ENCODE data around the gene WAC. TPM values are rescaled to one million over a fixed set of nuclear protein-coding genes. Genes with fewer than 3 reads are reported as not detected.
"Not testable (repeated sequence)": the region's sequence is repeated elsewhere in the genome, so short reads cannot be mapped to it uniquely, and the experiment has no call there.

Gene WAC
- total and polyA plus RNA-seq, 10 of the 15 experiments (the other 5 are each of a cell fraction or from before 2014, with no cell fraction given), result 26.5 to 131 (median 69.4) TPM

DNA sequence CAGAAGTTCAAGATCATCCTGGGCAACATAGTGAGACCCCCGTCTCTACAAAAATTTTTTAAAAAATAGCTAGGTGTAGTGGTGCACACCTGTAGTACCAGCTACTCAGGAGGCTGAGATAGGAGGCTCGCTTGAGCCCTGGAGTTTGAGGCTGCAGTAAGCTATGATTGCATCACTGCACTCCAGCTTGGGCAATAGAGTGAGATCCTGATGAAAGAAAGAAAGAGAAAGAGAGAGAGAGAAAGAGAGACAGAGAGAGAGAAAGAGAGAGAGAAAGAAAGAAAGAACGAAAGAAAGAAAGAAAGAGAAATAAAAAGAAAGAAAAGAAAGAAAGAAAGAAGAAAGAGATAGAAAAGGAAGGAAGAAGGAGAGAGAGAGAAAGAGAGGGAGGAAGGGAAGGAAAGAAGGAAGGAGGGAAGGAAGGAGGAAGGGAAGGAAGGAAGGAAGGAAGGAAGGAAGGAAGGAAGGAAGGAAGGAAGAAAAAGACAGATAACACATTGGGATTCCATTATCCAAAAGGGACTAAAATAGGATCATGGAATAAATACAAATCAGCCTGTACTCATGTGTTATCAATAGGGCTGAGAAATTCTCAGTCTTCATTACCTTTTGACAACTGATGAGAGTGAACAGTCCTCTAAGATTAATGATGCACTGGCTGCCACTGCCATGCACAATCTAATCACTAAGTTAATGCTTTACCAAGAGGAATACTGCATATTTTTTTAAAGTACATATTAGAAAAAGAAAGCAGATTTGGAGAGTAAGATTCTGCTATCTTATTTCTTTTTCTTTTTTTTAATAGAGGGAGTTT lies 35.4 kb upstream of the WAC start:
- BruUV-seq (replicated peaks), result no TSS peak
- FAIRE-seq, result no peak
- H3K27me3 ChIP-seq (replicated peaks in 1 of 2; ENCODE audit: control insufficient read depth in 2 of 2, insufficient read depth in 2 of 2, low read length in 1 of 2), result no peaks in the 10 kb centered on the region; a peak in 1 of 4 replicates
- RAD21 ChIA-PET (ENCODE audit: unreplicated experiment), result no interaction called here
- SMC1A ChIA-PET (ENCODE audit: uncharacterized antibody, unreplicated experiment), result interaction anchor here (0.7 kb wide), 1 partner anchor 13 kb away, joined by 3 read pairs; no protein-coding TSS in a partner anchor
- no peaks in the 10 kb centered on the region for H3K36me3 ChIP-seq (ENCODE audit: control insufficient read depth in 2 of 2, insufficient read depth in 2 of 2, low read length in 1 of 2)
- no peaks in the 10 kb centered on the region for H3K9me3 ChIP-seq (replicated peaks; ENCODE audit: control insufficient read depth, insufficient read depth, low read length)
- no peak overlapping the region for H3K4me3 ChIP-seq
- no peaks in the 10 kb centered on the region for H4K20me1 ChIP-seq (ENCODE audit: control insufficient read depth, insufficient read depth)
- 39% methylated on average over 3 of the region's 3 CpGs for WGBS (ENCODE audit: insufficient coverage, insufficient replicate concordance, low lambda C conversion rate, missing lambda C conversion rate)
- in situ Hi-C loops (cut with MboI) (no loop called here), intact Hi-C loops (cut with micrococcal nuclease; ENCODE audit: unreplicated experiment) (no loop called here)
- no peak overlapping the region for H2AFZ ChIP-seq (ENCODE audit: control insufficient read depth, low read depth, low read length)
- H3K4me1 ChIP-seq (ENCODE audit: control insufficient read depth, insufficient read depth, low read length), result no peaks in the 10 kb centered on the region
- H3K9ac ChIP-seq (ENCODE audit: control insufficient read depth, insufficient read depth, low read length), result no peak overlapping the region
- POLR2A ChIA-PET, result no interaction called here
- H3K79me2 ChIP-seq (ENCODE audit: control insufficient read depth, insufficient read depth, low read length), result no peaks in the 10 kb centered on the region
- DNase-seq (ENCODE audit: low read depth, low spot score), result no peak
- no peak for ATAC-seq
- TF ChIP-seq CHD4 (IDR thresholded peaks at IDR 0.05) (no peak), ZBED1 (IDR thresholded peaks at IDR 0.05; ENCODE audit: borderline replicate concordance) (no peak), IKZF2 (IDR thresholded peaks at IDR 0.05) (no peak), JUND (IDR thresholded peaks at IDR 0.05; ENCODE audit: low read depth, low read length) (no peak), MYB (IDR thresholded peaks at IDR 0.05; ENCODE audit: borderline replicate concordance, low read depth, low read length) (no peak), GABPA (IDR thresholded peaks at IDR 0.05; ENCODE audit: low read depth) (no peak), RELA (IDR thresholded peaks at IDR 0.05; ENCODE audit: borderline replicate concordance, partially characterized antibody) (no peak), YBX1 (IDR thresholded peaks at IDR 0.05) (no peak), ETV6 (conservative IDR thresholded peaks at IDR 0.05 in 1 of 2, IDR thresholded peaks at IDR 0.05 in 1 of 2; ENCODE audit: borderline replicate concordance in 1 of 2, low read depth in 1 of 2) (no peak), SMAD1 (IDR thresholded peaks at IDR 0.05; ENCODE audit: low read depth, partially characterized antibody) (no peak), STAT1 (conservative IDR thresholded peaks at IDR 0.05) (no peak), HDGF (IDR thresholded peaks at IDR 0.05) (no peak), ZNF207 (IDR thresholded peaks at IDR 0.05; ENCODE audit: borderline replicate concordance) (no peak), PAX5 (IDR thresholded peaks at IDR 0.05; ENCODE audit: borderline replicate concordance, low read depth, low read length) (no peak), NBN (IDR thresholded peaks at IDR 0.05) (no peak), FOXM1 (IDR thresholded peaks at IDR 0.05; ENCODE audit: low read depth, low read length) (no peak), POLR2AphosphoS2 (IDR thresholded peaks at IDR 0.05; ENCODE audit: low read depth, low read length) (no peak), MAX (IDR thresholded peaks at IDR 0.05; ENCODE audit: low read depth, low read length) (no peak)
- TF ChIP-seq, protein P1, sequence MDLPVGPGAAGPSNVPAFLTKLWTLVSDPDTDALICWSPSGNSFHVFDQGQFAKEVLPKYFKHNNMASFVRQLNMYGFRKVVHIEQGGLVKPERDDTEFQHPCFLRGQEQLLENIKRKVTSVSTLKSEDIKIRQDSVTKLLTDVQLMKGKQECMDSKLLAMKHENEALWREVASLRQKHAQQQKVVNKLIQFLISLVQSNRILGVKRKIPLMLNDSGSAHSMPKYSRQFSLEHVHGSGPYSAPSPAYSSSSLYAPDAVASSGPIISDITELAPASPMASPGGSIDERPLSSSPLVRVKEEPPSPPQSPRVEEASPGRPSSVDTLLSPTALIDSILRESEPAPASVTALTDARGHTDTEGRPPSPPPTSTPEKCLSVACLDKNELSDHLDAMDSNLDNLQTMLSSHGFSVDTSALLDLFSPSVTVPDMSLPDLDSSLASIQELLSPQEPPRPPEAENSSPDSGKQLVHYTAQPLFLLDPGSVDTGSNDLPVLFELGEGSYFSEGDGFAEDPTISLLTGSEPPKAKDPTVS (IDR thresholded peaks at IDR 0.05; ENCODE audit: low read depth, low read length), result no peak
- CTCF ChIA-PET, result no interaction called here
- no peak overlapping the region for H3K4me2 ChIP-seq (ENCODE audit: control insufficient read depth, insufficient read depth)
- H3K27ac ChIP-seq (ENCODE audit: control insufficient read depth, insufficient read depth), result no peak overlapping the region

DNA sequence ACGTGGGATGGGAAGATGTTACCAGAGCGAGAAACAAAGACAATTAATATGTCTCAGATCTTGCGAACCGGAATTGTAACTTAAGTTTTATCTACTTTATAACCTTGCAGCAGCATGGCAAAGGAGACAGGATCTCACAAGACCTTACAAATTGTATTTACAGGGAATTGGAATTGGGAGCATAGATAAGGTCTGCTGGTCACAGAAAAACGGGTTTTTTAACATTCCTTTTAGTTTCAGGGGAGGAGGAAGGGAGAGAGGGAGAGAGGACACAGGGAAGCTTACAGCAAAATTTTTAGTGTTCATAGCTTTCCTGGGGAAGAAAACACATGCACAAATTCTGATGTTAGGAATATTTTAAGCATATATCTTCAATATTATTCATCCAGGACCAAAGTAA lies 32.7 kb upstream of the WAC start:
- H3K27ac ChIP-seq (ENCODE audit: control insufficient read depth, insufficient read depth); intact Hi-C loops (cut with micrococcal nuclease; ENCODE audit: unreplicated experiment); DNase-seq (ENCODE audit: low read depth, low spot score); H3K27me3 ChIP-seq (replicated peaks in 1 of 2; ENCODE audit: control insufficient read depth in 2 of 2, insufficient read depth in 2 of 2, low read length in 1 of 2); in situ Hi-C loops (cut with MboI); POLR2A ChIA-PET; H3K79me2 ChIP-seq (ENCODE audit: control insufficient read depth, insufficient read depth, low read length); H3K4me3 ChIP-seq; H3K4me2 ChIP-seq (ENCODE audit: control insufficient read depth, insufficient read depth); H3K36me3 ChIP-seq (ENCODE audit: control insufficient read depth in 2 of 2, insufficient read depth in 2 of 2, low read length in 1 of 2); CTCF ChIA-PET; H3K9ac ChIP-seq (ENCODE audit: control insufficient read depth, insufficient read depth, low read length); ATAC-seq; FAIRE-seq; BruUV-seq (replicated peaks); H3K9me3 ChIP-seq (replicated peaks; ENCODE audit: control insufficient read depth, insufficient read depth, low read length); H3K4me1 ChIP-seq (ENCODE audit: control insufficient read depth, insufficient read depth, low read length); H4K20me1 ChIP-seq (ENCODE audit: control insufficient read depth, insufficient read depth); RAD21 ChIA-PET (ENCODE audit: unreplicated experiment); H2AFZ ChIP-seq (ENCODE audit: control insufficient read depth, low read depth, low read length): not testable (repeated sequence)
- 44% methylated on average over 5 of the region's 5 CpGs for WGBS (ENCODE audit: insufficient coverage, insufficient replicate concordance, low lambda C conversion rate, missing lambda C conversion rate)
- SMC1A ChIA-PET (ENCODE audit: uncharacterized antibody, unreplicated experiment), result interaction anchor here (0.6 kb wide), 1 partner anchor 119 kb away, joined by 3 read pairs; no protein-coding TSS in a partner anchor
